Spinal cord (tissue), 10 donors: Measurements from ENCODE around the gene KLF7. TPM values are rescaled to one million over a fixed set of nuclear protein-coding genes. Genes with fewer than 3 reads are reported as not detected.

Experiments used
- DNase-seq, 6 donors: peaks; one replicate each; pipeline versions ENCODE4 v3.0.0 to v3.0.0-alpha.2; 2013 to 2015; ENCODE audit warnings: low spot score in 6 of 6, low read depth in 4 of 6
- H3K27ac ChIP-seq: one replicate; pipeline ENCODE4 v1.5.1; 2013; ENCODE audit warnings: low read depth, low read length, control low read depth
- H3K27me3 ChIP-seq: one replicate; pipeline ENCODE4 v1.6.1; 2013; ENCODE audit warnings: low read length; ENCODE audit not compliant: control insufficient read depth, insufficient read depth
- H3K36me3 ChIP-seq: one replicate; pipeline ENCODE4 v1.6.1; 2013; ENCODE audit warnings: low read length; ENCODE audit not compliant: control insufficient read depth, insufficient read depth
- H3K4me1 ChIP-seq: one replicate; pipeline ENCODE4 v1.6.1; 2013; ENCODE audit warnings: low read length; ENCODE audit not compliant: control insufficient read depth, insufficient read depth
- H3K4me3 ChIP-seq: one replicate; pipeline ENCODE4 v1.5.1; 2013; ENCODE audit warnings: low read depth, low read length, control low read depth
- H3K9me3 ChIP-seq: one replicate; pipeline ENCODE4 v1.6.1; 2013; ENCODE audit warnings: low read length; ENCODE audit not compliant: control insufficient read depth, insufficient read depth
- WGBS: methylation state at CpG from one replicate; pipeline ENCODE4 v1.1.5; 2013; ENCODE audit warnings: missing lambda C conversion rate; ENCODE audit not compliant: insufficient coverage; 5-methylcytosine and 5-hydroxymethylcytosine counted together
- polyA plus RNA-seq, 2 donors: library from polyadenylated mRNA; unstranded; fragments of 120-200 nt; gene quantifications; one replicate each; pipeline ENCODE4 v1.2.1, GENCODE V29; 2013; ENCODE audit not compliant: insufficient read length in 2 of 2
- total RNA-seq, 2 donors: library from RNA; depleted of rRNA in 1 of 2; stranded (reverse); fragments of 120-200 nt in 1 of 2; fragments of >200 nt in 1 of 2; gene quantifications; one replicate each; pipeline versions ENCODE4 v1.2.3 to v1.2.4, GENCODE V29; 2013 to 2014
- donor health status: healthy.

KLF7 gene
- total and polyA plus RNA-seq, 4 donors = 18.2 to 30.0 (median 26.3) TPM

DNA sequence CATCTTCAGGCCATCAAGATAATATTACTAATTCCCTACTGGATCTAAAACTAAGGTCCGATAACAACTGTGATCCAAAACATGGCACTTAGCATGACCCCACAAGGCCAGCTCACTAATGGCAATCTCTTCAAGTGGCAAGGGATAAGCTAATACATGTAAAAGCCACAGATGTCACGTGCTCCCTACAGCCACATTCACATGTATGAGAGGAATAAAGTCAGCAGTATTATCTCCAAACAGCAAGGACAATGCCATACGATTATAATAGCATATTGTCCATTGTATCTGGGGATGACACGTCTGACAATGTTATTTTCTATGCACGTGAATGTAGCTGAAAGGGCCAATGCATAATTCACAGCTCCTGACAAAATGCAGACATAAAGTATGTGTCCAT is 56.0 kb downstream of the KLF7 start:
- 100% methylated on average over 1 of the region's 5 CpGs for WGBS
- H3K27ac ChIP-seq = no peak overlapping the region

DNA sequence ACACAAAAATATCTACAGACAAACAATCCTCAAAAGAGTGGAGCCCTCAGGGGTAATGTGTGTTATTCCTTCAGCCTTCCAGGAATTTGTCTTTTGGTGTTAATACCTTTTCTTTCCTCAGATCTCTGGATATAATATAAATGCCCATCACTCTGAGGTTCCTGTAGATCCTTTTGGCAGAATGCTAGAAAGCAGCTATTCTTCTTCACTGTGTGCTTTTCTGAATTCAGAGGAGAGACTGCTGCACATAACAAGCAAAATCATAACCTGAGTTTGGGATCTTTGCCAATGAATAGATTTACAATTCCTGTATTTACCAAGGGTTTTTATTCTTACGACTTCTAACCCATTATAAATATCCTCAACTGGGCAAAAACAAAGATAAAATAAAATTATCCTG is 57.3 kb downstream of the KLF7 start:
- no CpG with 5 or more reads among the region's 1 CpG for WGBS
- H3K9me3 ChIP-seq = no peaks in the 10 kb centered on the region
- H3K4me3 ChIP-seq = no peak overlapping the region
- H3K4me1 ChIP-seq = peaks cover 27% of the 10 kb centered on the region
- H3K27me3 ChIP-seq = no peaks in the 10 kb centered on the region
- H3K36me3 ChIP-seq = peaks cover 3% of the 10 kb centered on the region
- DNase-seq = peak in 1 of 6 donors; percentile 39
- no peak overlapping the region for H3K27ac ChIP-seq

More for the DNA sequence above, 56.0 kb downstream of the KLF7 start:
- Histone ChIP-seq H3K9me3 (no peaks in the 10 kb centered on the region), H3K4me3 (no peak overlapping the region), H3K4me1 (peaks cover 28% of the 10 kb centered on the region), H3K27me3 (no peaks in the 10 kb centered on the region), H3K36me3 (peaks cover 3% of the 10 kb centered on the region)
- no peak for DNase-seq

DNA sequence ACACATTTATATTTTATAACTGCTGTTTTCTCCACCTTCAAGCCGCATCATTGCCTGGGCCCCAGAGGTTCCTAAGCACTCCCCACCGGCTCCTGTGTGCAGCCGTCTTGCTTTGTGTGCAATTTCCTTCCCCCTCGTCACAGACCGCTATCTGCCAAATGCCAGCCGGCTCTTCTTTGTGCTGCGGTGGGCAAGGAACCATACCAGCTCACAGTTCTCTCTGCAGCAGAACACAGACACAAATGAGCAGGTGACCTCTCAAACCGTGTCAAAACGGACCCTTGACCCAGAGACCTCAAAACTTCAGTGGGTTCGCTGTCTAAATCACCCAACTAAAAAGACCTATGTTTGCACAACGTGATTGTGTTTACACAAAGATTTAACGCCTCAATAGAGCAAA is 58.2 kb downstream of the KLF7 start:
- Histone ChIP-seq H3K27me3 (no peaks in the 10 kb centered on the region), H3K4me3 (no peak overlapping the region), H3K4me1 (peaks cover 24% of the 10 kb centered on the region), H3K27ac (peak overlapping the region; percentile 27), H3K36me3 (peaks cover 3% of the 10 kb centered on the region), H3K9me3 (no peaks in the 10 kb centered on the region)
- peak in 4 of 6 donors; percentile 47 to 93 (median 72) for DNase-seq
- WGBS = 11% methylated on average over 10 of the region's 12 CpGs

DNA sequence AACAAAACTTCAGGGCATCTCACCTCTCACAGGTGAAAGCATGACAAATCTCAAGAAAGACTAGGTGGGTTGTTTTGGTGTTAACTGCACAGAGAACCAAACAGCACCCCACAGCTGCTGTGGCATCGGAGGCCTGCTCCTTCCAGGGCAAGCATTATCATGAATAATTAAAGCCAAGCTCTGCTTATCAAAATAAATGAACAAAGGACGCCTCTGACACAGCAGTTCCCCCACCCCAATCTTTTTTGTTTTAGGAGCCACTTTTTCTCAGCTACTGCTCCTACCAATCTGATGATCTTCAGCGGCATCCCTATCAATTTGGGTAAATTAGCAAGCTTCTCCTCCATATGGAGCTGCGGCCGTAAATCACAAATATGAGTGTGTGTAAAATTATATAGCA is 58.6 kb downstream of the KLF7 start:
- Histone ChIP-seq H3K36me3 (peaks cover 3% of the 10 kb centered on the region), H3K9me3 (no peaks in the 10 kb centered on the region), H3K27ac (no peak overlapping the region), H3K27me3 (no peaks in the 10 kb centered on the region), H3K4me1 (peaks cover 22% of the 10 kb centered on the region), H3K4me3 (no peak overlapping the region)
- 43% methylated on average over 1 of the region's 5 CpGs for WGBS
- DNase-seq = no peak

DNA sequence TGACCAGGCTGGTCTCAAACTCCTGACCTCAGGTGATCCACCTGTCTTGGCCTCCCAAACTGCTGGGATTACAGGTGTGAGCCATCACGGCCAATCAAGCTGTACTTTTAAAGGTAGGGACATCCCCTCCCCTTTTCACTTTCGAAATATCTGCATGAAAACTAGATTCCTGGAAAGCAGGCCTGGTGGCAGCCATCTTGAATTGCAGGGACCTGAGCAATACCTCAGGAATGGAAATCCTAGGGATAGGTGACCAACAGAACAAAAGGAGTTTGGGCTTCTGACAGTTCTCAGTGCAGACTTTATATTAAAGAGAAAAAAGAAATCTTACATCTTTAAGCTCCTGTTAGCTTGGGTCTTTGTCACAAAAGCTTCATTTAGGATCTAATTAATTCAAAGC is 62.6 kb downstream of the KLF7 start:
- H3K4me3 ChIP-seq = no peak overlapping the region
- no peaks in the 10 kb centered on the region for H3K9me3 ChIP-seq
- peaks cover 12% of the 10 kb centered on the region for H3K4me1 ChIP-seq
- WGBS = 100% methylated on average over 1 of the region's 2 CpGs
- H3K36me3 ChIP-seq = peaks cover 3% of the 10 kb centered on the region
- H3K27me3 ChIP-seq = no peaks in the 10 kb centered on the region
- DNase-seq = no peak
- no peak overlapping the region for H3K27ac ChIP-seq

DNA sequence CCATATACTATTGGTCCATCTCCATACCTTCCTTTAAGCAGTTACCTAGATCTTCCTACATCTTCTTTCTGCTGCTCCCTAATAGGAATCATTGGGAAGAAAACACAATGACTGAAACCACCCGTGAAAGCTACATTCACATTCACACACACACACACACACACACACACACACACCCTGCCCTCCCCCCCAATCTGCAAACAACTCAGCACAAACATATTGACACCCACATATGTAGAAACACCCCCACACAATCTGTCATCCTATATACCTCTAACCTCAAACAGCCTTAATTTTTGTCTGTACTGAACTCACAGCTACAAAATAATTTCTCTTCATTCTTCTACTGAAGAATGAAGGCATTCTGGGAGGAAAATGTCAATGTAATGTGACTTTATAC is 63.8 kb downstream of the KLF7 start:
- no peaks in the 10 kb centered on the region for H3K9me3 ChIP-seq
- DNase-seq = no peak
- no peaks in the 10 kb centered on the region for H3K27me3 ChIP-seq
- WGBS = 38% methylated on average over 1 of the region's 1 CpG
- H3K4me1 ChIP-seq = peaks cover 5% of the 10 kb centered on the region
- no peak overlapping the region for H3K27ac ChIP-seq
- H3K4me3 ChIP-seq = no peak overlapping the region
- peaks cover 3% of the 10 kb centered on the region for H3K36me3 ChIP-seq

DNA sequence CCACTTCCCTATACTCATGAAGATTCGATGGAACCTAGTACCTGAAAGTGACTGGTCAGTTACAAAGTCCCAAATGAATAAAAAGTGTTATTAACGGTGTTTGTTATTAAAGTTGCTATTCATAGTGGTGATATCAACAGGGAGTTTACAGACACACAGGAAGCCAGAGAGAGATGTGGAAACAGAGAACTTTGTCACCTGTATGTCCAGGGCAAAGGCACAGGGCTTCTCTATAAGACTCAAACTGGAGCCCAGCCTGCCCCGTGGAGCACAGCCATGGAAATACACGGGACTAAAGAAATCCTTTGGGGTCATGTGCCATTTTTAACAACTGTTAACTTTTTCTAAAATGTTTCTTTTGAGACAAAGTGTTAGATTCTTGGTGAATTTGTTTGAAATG is 68.5 kb downstream of the KLF7 start:
- Histone ChIP-seq H3K27me3 (no peaks in the 10 kb centered on the region), H3K4me1 (peaks cover 3% of the 10 kb centered on the region), H3K9me3 (no peaks in the 10 kb centered on the region), H3K27ac (no peak overlapping the region), H3K36me3 (no peaks in the 10 kb centered on the region), H3K4me3 (no peak overlapping the region)
- WGBS = 100% methylated on average over 1 of the region's 4 CpGs
- DNase-seq = no peak

DNA sequence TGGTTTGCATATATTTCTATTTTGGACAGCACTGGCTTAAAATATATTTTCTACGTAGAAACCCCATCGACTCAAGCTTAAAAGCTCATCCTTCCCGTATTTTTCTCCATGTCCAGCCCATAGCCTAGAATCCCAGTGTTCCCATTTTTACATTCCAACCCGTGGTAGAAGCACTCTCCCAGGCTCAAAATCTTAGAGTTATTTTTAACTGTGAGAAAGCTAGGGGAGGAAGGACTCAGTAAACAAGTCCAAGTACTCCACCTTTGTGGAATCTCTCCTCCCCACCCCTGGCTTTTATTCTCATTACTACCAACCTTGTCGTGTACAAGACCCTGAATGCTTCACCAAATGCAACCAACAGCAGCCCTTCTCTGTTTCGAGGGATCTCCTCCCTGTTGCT is 69.8 kb downstream of the KLF7 start:
- Histone ChIP-seq H3K4me1 (peaks cover 3% of the 10 kb centered on the region), H3K27me3 (no peaks in the 10 kb centered on the region), H3K9me3 (no peaks in the 10 kb centered on the region), H3K4me3 (no peak overlapping the region), H3K27ac (no peak overlapping the region), H3K36me3 (no peaks in the 10 kb centered on the region)
- DNase-seq = no peak
- 78% methylated on average over 2 of the region's 6 CpGs for WGBS

DNA sequence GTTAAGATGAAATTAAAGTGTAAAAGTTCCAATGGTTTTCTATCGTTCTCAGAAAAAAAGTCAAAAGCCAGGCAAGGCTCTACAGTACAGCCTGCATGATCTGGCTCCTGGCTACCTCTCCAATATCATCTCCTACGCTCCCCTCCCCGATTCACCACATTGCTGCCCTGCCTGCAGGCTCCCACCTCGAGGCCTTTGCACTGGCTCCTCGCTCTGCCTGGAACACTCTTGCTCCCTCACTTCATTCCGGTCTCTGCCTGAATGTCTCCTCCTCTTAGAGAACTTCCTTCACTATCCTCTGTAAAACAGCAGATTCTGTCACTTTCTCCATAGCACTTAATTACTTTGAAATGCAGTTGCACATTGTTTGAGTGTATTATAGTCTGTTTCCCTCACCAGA is 72.5 kb downstream of the KLF7 start:
- Histone ChIP-seq H3K4me3 (no peak overlapping the region), H3K9me3 (no peaks in the 10 kb centered on the region), H3K36me3 (no peaks in the 10 kb centered on the region), H3K27me3 (no peaks in the 10 kb centered on the region), H3K27ac (no peak overlapping the region), H3K4me1 (peaks cover 3% of the 10 kb centered on the region)
- 88% methylated on average over 5 of the region's 6 CpGs for WGBS
- no peak for DNase-seq

DNA sequence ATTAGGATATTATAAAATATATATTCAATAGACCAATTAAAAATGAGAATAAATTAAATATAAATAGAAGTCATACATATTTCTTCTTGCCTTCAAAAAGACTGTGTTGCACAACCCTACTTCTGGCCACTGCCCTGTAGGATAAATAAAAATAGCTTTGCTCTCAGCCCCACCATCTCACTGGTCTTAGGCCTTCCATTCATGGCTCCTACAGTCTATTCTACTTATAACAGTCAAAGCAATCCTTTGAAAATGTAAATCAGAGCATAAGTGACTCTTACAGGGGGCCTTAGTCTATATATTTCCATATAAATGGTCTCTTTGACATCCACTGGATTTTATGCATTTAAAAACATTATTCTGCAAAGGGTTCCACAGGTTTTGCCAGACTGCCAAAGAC is 72.9 kb downstream of the KLF7 start:
- H3K4me1 ChIP-seq = peaks cover 3% of the 10 kb centered on the region
- DNase-seq = no peak
- H3K36me3 ChIP-seq = no peaks in the 10 kb centered on the region
- H3K4me3 ChIP-seq = no peak overlapping the region
- no peaks in the 10 kb centered on the region for H3K27me3 ChIP-seq
- no peak overlapping the region for H3K27ac ChIP-seq
- H3K9me3 ChIP-seq = no peaks in the 10 kb centered on the region
